Panc1 (cell line): ENCODE results near the gene C22orf23.

Experiments used
- SIN3A ChIP-seq: IDR thresholded peaks from 2 replicates; pipeline ENCODE4 v1.6.1; 2012; ENCODE audit warnings: low read depth, mild to moderate bottlenecking, low read length, moderate library complexity, borderline replicate concordance; ENCODE audit not compliant: insufficient read depth
- TF ChIP-seq, protein P1 (sequence below): fragments of 450-650 bp; IDR thresholded peaks from 2 replicates; pipeline ENCODE4 v1.5.1; 2017; ENCODE audit warnings: mild to moderate bottlenecking

DNA sequence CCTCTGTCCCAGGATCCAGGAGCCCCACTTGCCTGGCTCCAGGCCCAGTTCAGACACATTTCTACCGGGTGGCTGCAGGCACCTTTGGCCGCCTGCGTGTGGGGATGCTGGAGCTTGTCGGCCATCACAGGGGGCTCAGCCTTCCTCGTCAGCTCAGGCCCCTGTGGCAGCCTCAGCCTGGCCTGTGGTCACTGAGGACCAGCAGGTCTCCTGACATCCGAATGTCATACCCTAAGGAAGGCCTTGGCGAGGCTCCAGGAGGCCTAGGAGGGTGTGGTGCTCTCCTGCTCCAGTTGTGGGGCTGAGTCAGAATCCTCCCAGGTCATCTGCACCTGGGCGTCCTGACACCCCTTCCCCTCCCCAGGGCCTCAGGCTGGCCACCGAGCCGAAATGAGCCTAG, 45.8 kb upstream of the C22orf23 start:
- TF ChIP-seq, protein P1, sequence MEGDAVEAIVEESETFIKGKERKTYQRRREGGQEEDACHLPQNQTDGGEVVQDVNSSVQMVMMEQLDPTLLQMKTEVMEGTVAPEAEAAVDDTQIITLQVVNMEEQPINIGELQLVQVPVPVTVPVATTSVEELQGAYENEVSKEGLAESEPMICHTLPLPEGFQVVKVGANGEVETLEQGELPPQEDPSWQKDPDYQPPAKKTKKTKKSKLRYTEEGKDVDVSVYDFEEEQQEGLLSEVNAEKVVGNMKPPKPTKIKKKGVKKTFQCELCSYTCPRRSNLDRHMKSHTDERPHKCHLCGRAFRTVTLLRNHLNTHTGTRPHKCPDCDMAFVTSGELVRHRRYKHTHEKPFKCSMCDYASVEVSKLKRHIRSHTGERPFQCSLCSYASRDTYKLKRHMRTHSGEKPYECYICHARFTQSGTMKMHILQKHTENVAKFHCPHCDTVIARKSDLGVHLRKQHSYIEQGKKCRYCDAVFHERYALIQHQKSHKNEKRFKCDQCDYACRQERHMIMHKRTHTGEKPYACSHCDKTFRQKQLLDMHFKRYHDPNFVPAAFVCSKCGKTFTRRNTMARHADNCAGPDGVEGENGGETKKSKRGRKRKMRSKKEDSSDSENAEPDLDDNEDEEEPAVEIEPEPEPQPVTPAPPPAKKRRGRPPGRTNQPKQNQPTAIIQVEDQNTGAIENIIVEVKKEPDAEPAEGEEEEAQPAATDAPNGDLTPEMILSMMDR: no peak
- no peak for TF ChIP-seq SIN3A
